Activated naive CD4-positive, alpha-beta T cell treated with anti-CD3 and anti-CD28 coated beads, Interleukin-2, amount 50 U/mL, for 72 hours (primary cell): Measurements from ENCODE around the gene ABCB10. TPM values are rescaled to one million over a fixed set of nuclear protein-coding genes. Genes with fewer than 3 reads are reported as not detected.

ENCODE experiments used
- ATAC-seq, 2 donors: fragments of 150-1000 bp; cut with Tn5 transposase; 2 replicates each; pipeline ENCODE4 v1.10.0; 2021; ENCODE audit warnings: mild to moderate bottlenecking in 2 of 2, moderate library complexity in 2 of 2
- DNase-seq, 2 donors: peaks; one replicate each; pipeline ENCODE4 v3.0.0; 2021 to 2022; ENCODE audit warnings: low spot score in 2 of 2
- H3K27ac Mint-ChIP-seq, 2 donors: one replicate each; pipeline ENCODE4 v1.8.0; 2022; ENCODE audit warnings: mild to moderate bottlenecking in 2 of 2, mixed read lengths in 2 of 2
- H3K36me3 Mint-ChIP-seq, 2 donors: one replicate each; pipeline ENCODE4 v1.8.0; 2022; ENCODE audit warnings: mixed read lengths in 2 of 2
- H3K9me3 Mint-ChIP-seq, 2 donors: one replicate each; pipeline ENCODE4 v1.8.0; 2022; ENCODE audit warnings: mixed read lengths in 2 of 2
- total RNA-seq, 2 donors: library from RNA; stranded (reverse); gene quantifications; one replicate each; pipeline ENCODE4 v1.2.3, GENCODE V29; 2022

The ABCB10 gene
- total RNA-seq, 2 donors from 2014 or later, result 17.4 to 39.3 TPM

- H3K36me3 Mint-ChIP-seq, result no peaks in the 10 kb centered on the region
- peak overlapping the region in 1 of 2 donors; percentile 18 for H3K27ac Mint-ChIP-seq
- ATAC-seq (no peak), DNase-seq (no peak)
- H3K9me3 Mint-ChIP-seq, result no peaks in the 10 kb centered on the region
Observed at GRCh38 chr1:229554886-229555621, 3.5 kb downstream of the ABCB10 start.

GRCh38 chr1:229553621-229554130 is 4.8 kb downstream of the ABCB10 start:
- peak overlapping the region in 1 of 2 donors; percentile 12 for H3K27ac Mint-ChIP-seq

GRCh38 chr1:229552732-229553131 is 5.8 kb downstream of the ABCB10 start:
- DNase-seq (no peak), ATAC-seq (no peak)
- H3K9me3 Mint-ChIP-seq, result no peaks in the 10 kb centered on the region
- no peaks in the 10 kb centered on the region for H3K36me3 Mint-ChIP-seq
- H3K27ac Mint-ChIP-seq, result no peak overlapping the region

More at GRCh38 chr1:229553621-229554130, 4.8 kb downstream of the ABCB10 start:
- DNase-seq (no peak), ATAC-seq (no peak)
- no peaks in the 10 kb centered on the region for H3K36me3 Mint-ChIP-seq
- no peaks in the 10 kb centered on the region for H3K9me3 Mint-ChIP-seq

GRCh38 chr1:229550812-229551567 is 7.5 kb downstream of the ABCB10 start:
- H3K27ac Mint-ChIP-seq, result no peak overlapping the region

GRCh38 chr1:229547542-229547941 is 11.0 kb downstream of the ABCB10 start:
- Mint-ChIP-seq H3K9me3 (no peaks in the 10 kb centered on the region), H3K27ac (no peak overlapping the region), H3K36me3 (peaks cover 0 to 33% of the 10 kb centered on the region in 2 donors)
- ATAC-seq, result no peak
- no peak for DNase-seq

More at GRCh38 chr1:229550812-229551567, 7.5 kb downstream of the ABCB10 start:
- no peak for ATAC-seq
- Mint-ChIP-seq H3K9me3 (no peaks in the 10 kb centered on the region), H3K36me3 (no peaks in the 10 kb centered on the region)
- DNase-seq, result no peak

- DNase-seq (no peak), ATAC-seq (peak in 1 of 2 donors; percentile 44)
- Mint-ChIP-seq H3K27ac (peak overlapping the region in 1 of 2 donors; percentile 53), H3K9me3 (no peaks in the 10 kb centered on the region), H3K36me3 (peaks cover 0 to 41% of the 10 kb centered on the region in 2 donors)
Observed at GRCh38 chr1:229544587-229544986, 13.9 kb downstream of the ABCB10 start.

- Mint-ChIP-seq H3K27ac (no peak overlapping the region), H3K9me3 (no peaks in the 10 kb centered on the region), H3K36me3 (peaks cover 12 to 50% of the 10 kb centered on the region in 2 donors)
- ATAC-seq, result no peak
- no peak for DNase-seq
Observed at GRCh38 chr1:229539863-229540506, 18.5 kb downstream of the ABCB10 start.

GRCh38 chr1:229538945-229539344 is 19.6 kb downstream of the ABCB10 start:
- no peak overlapping the region for H3K27ac Mint-ChIP-seq
- no peak for DNase-seq
- no peak for ATAC-seq
- H3K36me3 Mint-ChIP-seq, result peaks cover 14 to 43% of the 10 kb centered on the region in 2 donors
- no peaks in the 10 kb centered on the region for H3K9me3 Mint-ChIP-seq

GRCh38 chr1:229537894-229538293 is 20.6 kb downstream of the ABCB10 start:
- no peak overlapping the region for H3K27ac Mint-ChIP-seq
- peaks cover 18 to 38% of the 10 kb centered on the region in 2 donors for H3K36me3 Mint-ChIP-seq

GRCh38 chr1:229536982-229537381 is 21.5 kb downstream of the ABCB10 start:
- DNase-seq (no peak), ATAC-seq (no peak)
- H3K27ac Mint-ChIP-seq, result no peak overlapping the region
- H3K9me3 Mint-ChIP-seq, result no peaks in the 10 kb centered on the region
- H3K36me3 Mint-ChIP-seq, result peaks cover 18 to 29% of the 10 kb centered on the region in 2 donors

More at GRCh38 chr1:229537894-229538293, 20.6 kb downstream of the ABCB10 start:
- DNase-seq (no peak), ATAC-seq (no peak)
- no peaks in the 10 kb centered on the region for H3K9me3 Mint-ChIP-seq

- Mint-ChIP-seq H3K9me3 (no peaks in the 10 kb centered on the region), H3K27ac (no peak overlapping the region), H3K36me3 (peaks cover 18 to 27% of the 10 kb centered on the region in 2 donors)
- ATAC-seq, result no peak
- DNase-seq, result no peak
Observed at GRCh38 chr1:229535230-229535629, 23.3 kb downstream of the ABCB10 start.

GRCh38 chr1:229531326-229531725 is 27.2 kb downstream of the ABCB10 start:
- peaks cover 11 to 12% of the 10 kb centered on the region in 2 donors for H3K36me3 Mint-ChIP-seq
- H3K27ac Mint-ChIP-seq, result peak overlapping the region in 1 of 2 donors; percentile 36
- H3K9me3 Mint-ChIP-seq, result no peaks in the 10 kb centered on the region

GRCh38 chr1:229529639-229530038 is 28.9 kb downstream of the ABCB10 start:
- ATAC-seq, result no peak
- no peak for DNase-seq
- no peaks in the 10 kb centered on the region for H3K9me3 Mint-ChIP-seq
- H3K36me3 Mint-ChIP-seq, result peaks cover 12 to 22% of the 10 kb centered on the region in 2 donors
- no peak overlapping the region for H3K27ac Mint-ChIP-seq

More at GRCh38 chr1:229531326-229531725, 27.2 kb downstream of the ABCB10 start:
- ATAC-seq, result no peak
- no peak for DNase-seq

- DNase-seq (no peak), ATAC-seq (no peak)
- H3K9me3 Mint-ChIP-seq, result no peaks in the 10 kb centered on the region
- peak overlapping the region in 1 of 2 donors; percentile 57 for H3K27ac Mint-ChIP-seq
- peaks cover 5 to 18% of the 10 kb centered on the region in 2 donors for H3K36me3 Mint-ChIP-seq
Observed at GRCh38 chr1:229526695-229527094, 31.8 kb downstream of the ABCB10 start.

- ATAC-seq (no peak), DNase-seq (no peak)
- H3K9me3 Mint-ChIP-seq, result no peaks in the 10 kb centered on the region
- H3K27ac Mint-ChIP-seq, result peak overlapping the region in 1 of 2 donors; percentile 68
- H3K36me3 Mint-ChIP-seq, result peaks cover 4 to 18% of the 10 kb centered on the region in 2 donors
Observed at GRCh38 chr1:229523052-229523451, 35.5 kb downstream of the ABCB10 start.

- DNase-seq, result peak in 1 of 2 donors; percentile 50
- Mint-ChIP-seq H3K27ac (no peak overlapping the region), H3K36me3 (no peaks in the 10 kb centered on the region), H3K9me3 (no peaks in the 10 kb centered on the region)
- ATAC-seq, result peak; percentile 78
Observed at GRCh38 chr1:229514578-229515275, 43.8 kb downstream of the ABCB10 start.
